Colonic mucosa (tissue), 4 donors: Measurements from ENCODE around the gene PROSER3. TPM values are rescaled to one million over a fixed set of nuclear protein-coding genes. Genes with fewer than 3 reads are reported as not detected.

Experiments used
- DNase-seq: peaks from one replicate; pipeline ENCODE4 v3.0.0-alpha.2; 2020
- H3K27ac ChIP-seq: fragments of 200-600 bp; one replicate; pipeline ENCODE4 v1.8.0; 2021
- H3K27me3 ChIP-seq: fragments of 200-600 bp; one replicate; pipeline ENCODE4 v1.8.0; 2021
- H3K36me3 ChIP-seq: fragments of 200-600 bp; one replicate; pipeline ENCODE4 v1.8.0; 2021
- H3K4me1 ChIP-seq: fragments of 200-600 bp; one replicate; pipeline ENCODE4 v1.8.0; 2021; ENCODE audit warnings: mild to moderate bottlenecking
- H3K4me3 ChIP-seq: fragments of 200-600 bp; one replicate; pipeline ENCODE4 v1.8.0; 2021
- H3K9ac ChIP-seq, 2 donors: one replicate each; pipeline ENCODE4 v1.7.0; 2013; ENCODE audit warnings: control low read depth in 2 of 2, low read depth in 2 of 2, low read length in 2 of 2
- H3K9me3 ChIP-seq: fragments of 200-600 bp; one replicate; pipeline ENCODE4 v1.8.0; 2021
- CTCF ChIP-seq: fragments of 200-600 bp; IDR thresholded peaks from one replicate; pipeline ENCODE4 v1.8.0; 2022; ENCODE audit warnings: antibody characterized with exemption, mild to moderate bottlenecking
- intact Hi-C: fragments of 100-400 bp; cut with DNase I; formaldehyde crosslinking; loops from one replicate; pipeline ENCODE4 v1.14.1; 2022
- total RNA-seq, 2 donors: library from RNA; stranded (reverse); fragmentation: NEBNext Ultra II Directional in 1 of 2; extraction: Animal tissue kit (Norgen Biotek cat#: 25700) in 1 of 2; gene quantifications; one replicate each; pipeline ENCODE4 v1.2.1, GENCODE V29; 2021
- donor health status: healthy.
- donor health status: DM: no; HTN: no; CAD: no.
- donor health status: DM: no; HTN: no; CAD: no.

PROSER3 gene
- total RNA-seq, 2 donors from 2014 or later: 17.1 to 26.9 TPM

- no peaks in the 10 kb centered on the region for H3K4me1 ChIP-seq
- no peak for DNase-seq
- no peaks in the 10 kb centered on the region for H3K36me3 ChIP-seq
- H3K9me3 ChIP-seq: no peaks in the 10 kb centered on the region
- TF ChIP-seq CTCF: no peak
- H3K4me3 ChIP-seq: no peak within 1 kb of the TSS
- intact Hi-C loops: no loop called here
- H3K9ac ChIP-seq: no peak within 1 kb of the TSS
- H3K27me3 ChIP-seq: no peaks in the 10 kb centered on the region
- no peak within 1 kb of the TSS for H3K27ac ChIP-seq
Observed at GRCh38 chr19:35812220-35813042, 54.5 kb downstream of the PROSER3 start, which contains the start of gene PRODH2. PRODH2 (minus strand) TSS chr19:35812845; CDS start chr19:35812805, 40 bp downstream.

- no peak for TF ChIP-seq CTCF
- H3K27me3 ChIP-seq: no peaks in the 10 kb centered on the region
- H3K36me3 ChIP-seq: no peaks in the 10 kb centered on the region
- no peaks in the 10 kb centered on the region for H3K9me3 ChIP-seq
- intact Hi-C loops: no loop called here
- H3K4me1 ChIP-seq: no peaks in the 10 kb centered on the region
- no peak overlapping the region for H3K27ac ChIP-seq
- no peak overlapping the region for H3K4me3 ChIP-seq
- H3K9ac ChIP-seq: no peak overlapping the region
- DNase-seq: no peak
Observed at GRCh38 chr19:35813043-35813890, 55.3 kb downstream of the PROSER3 start.

- Histone ChIP-seq H3K9ac (no peak overlapping the region), H3K27ac (no peak overlapping the region), H3K4me1 (no peaks in the 10 kb centered on the region), H3K4me3 (no peak overlapping the region), H3K9me3 (no peaks in the 10 kb centered on the region), H3K36me3 (no peaks in the 10 kb centered on the region), H3K27me3 (no peaks in the 10 kb centered on the region)
- intact Hi-C loops: no loop called here
- no peak for TF ChIP-seq CTCF
- DNase-seq: no peak
Observed at GRCh38 chr19:35816262-35816661, 58.3 kb downstream of the PROSER3 start.

- H3K27ac ChIP-seq: no peak overlapping the region
- intact Hi-C loops: no loop called here
- H3K27me3 ChIP-seq: no peaks in the 10 kb centered on the region
- no peak for TF ChIP-seq CTCF
- H3K9ac ChIP-seq: no peak overlapping the region
- no peaks in the 10 kb centered on the region for H3K9me3 ChIP-seq
- no peaks in the 10 kb centered on the region for H3K4me1 ChIP-seq
- H3K36me3 ChIP-seq: no peaks in the 10 kb centered on the region
- no peak overlapping the region for H3K4me3 ChIP-seq
- DNase-seq: no peak
Observed at GRCh38 chr19:35816846-35817245, 58.9 kb downstream of the PROSER3 start.

GRCh38 chr19:35818445-35818844 is 60.5 kb downstream of the PROSER3 start:
- Histone ChIP-seq H3K9ac (no peak overlapping the region), H3K4me1 (no peaks in the 10 kb centered on the region), H3K27me3 (no peaks in the 10 kb centered on the region), H3K9me3 (no peaks in the 10 kb centered on the region), H3K4me3 (no peak overlapping the region), H3K36me3 (no peaks in the 10 kb centered on the region), H3K27ac (no peak overlapping the region)
- no peak for TF ChIP-seq CTCF
- intact Hi-C loops: no loop called here
- DNase-seq: no peak

Other genes starting within 250 kb of the PROSER3 start
- 10 to 100 TPM; 12.8 to 14.6 TPM for gene DMKN, start 244.5 kb upstream of the PROSER3 start, total RNA-seq
- gene SBSN, start 229.9 kb upstream of the PROSER3 start, total RNA-seq: not detected
- gene GAPDHS, start 224.7 kb upstream of the PROSER3 start, total RNA-seq: not detected
- gene TMEM147, start 212.6 kb upstream of the PROSER3 start, total RNA-seq: 100 to 1,000 TPM in 1 of 2 donors, 10 to 100 TPM in 1; 49.6 to 114 TPM
- not detected for gene ATP4A, start 194.5 kb upstream of the PROSER3 start, total RNA-seq
- not detected for gene PMIS2, start 172.0 kb upstream of the PROSER3 start, total RNA-seq
- gene HAUS5, start 145.4 kb upstream of the PROSER3 start, total RNA-seq: 10 to 100 TPM in 1 of 2 donors, 1 to 10 TPM in 1; 5.0 to 17.0 TPM
- 100 to 1,000 TPM in 1 of 2 donors, 10 to 100 TPM in 1; 73.5 to 117 TPM for gene RBM42, start 129.1 kb upstream of the PROSER3 start, total RNA-seq
- gene ETV2, start 116.4 kb upstream of the PROSER3 start, total RNA-seq: 1 to 10 TPM; 1.4 to 1.9 TPM
- gene COX6B1, start 109.9 kb upstream of the PROSER3 start, total RNA-seq: 100 to 1,000 TPM; 761 to 820 TPM
- not detected for gene UPK1A, start 91.7 kb upstream of the PROSER3 start, total RNA-seq
- under 1 TPM in 1 of 2 donors, not detected in 1; 0.32 TPM for gene ZBTB32, start 53.6 kb upstream of the PROSER3 start, total RNA-seq
- 10 to 100 TPM; 32.1 to 46.9 TPM for gene KMT2B, start 40.2 kb upstream of the PROSER3 start, total RNA-seq
- 1 to 10 TPM; 5.4 to 6.9 TPM for gene IGFLR1, start 15.7 kb upstream of the PROSER3 start, total RNA-seq
- gene U2AF1L4, start 12.8 kb upstream of the PROSER3 start, total RNA-seq: 10 to 100 TPM; 14.9 to 18.7 TPM
- 10 to 100 TPM; 73.8 to 87.4 TPM for gene PSENEN, start 12.5 kb upstream of the PROSER3 start, total RNA-seq
- gene LIN37, start 9.6 kb upstream of the PROSER3 start, total RNA-seq: 1 to 10 TPM; 5.1 to 7.5 TPM
- gene HSPB6, start 1.1 kb upstream of the PROSER3 start, total RNA-seq: 10 to 100 TPM in 1 of 2 donors, 1 to 10 TPM in 1; 6.3 to 23.6 TPM
- gene ARHGAP33, start 17.4 kb downstream of the PROSER3 start, total RNA-seq: 10 to 100 TPM in 1 of 2 donors, 1 to 10 TPM in 1; 6.0 to 25.0 TPM
- not detected for gene PRODH2, start 54.7 kb downstream of the PROSER3 start, total RNA-seq
- gene NPHS1, start 94.3 kb downstream of the PROSER3 start, total RNA-seq: not detected
- under 1 TPM in 1 of 2 donors, not detected in 1; 0.13 TPM for gene KIRREL2, start 98.7 kb downstream of the PROSER3 start, total RNA-seq
- gene APLP1, start 110.4 kb downstream of the PROSER3 start, total RNA-seq: 1 to 10 TPM; 2.6 to 3.7 TPM
- gene NFKBID, start 142.4 kb downstream of the PROSER3 start, total RNA-seq: 10 to 100 TPM in 1 of 2 donors, 1 to 10 TPM in 1; 8.6 to 11.2 TPM
- gene HCST, start 144.4 kb downstream of the PROSER3 start, total RNA-seq: 1 to 10 TPM; 2.4 to 4.8 TPM
- 10 to 100 TPM; 10.4 to 32.8 TPM for gene TYROBP, start 150.1 kb downstream of the PROSER3 start, total RNA-seq
- gene LRFN3, start 178.2 kb downstream of the PROSER3 start, total RNA-seq: 10 to 100 TPM; 10.0 to 17.4 TPM
- gene SDHAF1, start 237.0 kb downstream of the PROSER3 start, total RNA-seq: 10 to 100 TPM; 25.2 to 31.6 TPM